ENCODE results near the gene TUBB4B. TPM values are rescaled to one million over a fixed set of nuclear protein-coding genes. Genes with fewer than 3 reads are reported as not detected.

TUBB4B gene
- total and polyA plus RNA-seq, 8 donors = 69.4 to 292 (median 153) TPM

GRCh38 chr9:137205126-137206069 lies 35.7 kb upstream of the TUBB4B start, which contains the start of the genes NDOR1 and TMEM203:
Gene NDOR1 (plus strand): TSS chr9:137205700. CDS start chr9:137205778, 78 bp downstream.
Gene TMEM203 (minus strand): TSS chr9:137205648. CDS start chr9:137205414, 234 bp downstream.
- peak; percentile 94 to 97 for DNase-seq
- 0% methylated on average over 30 to 98 of the region's 98 CpGs for WGBS, 5 donors
- Histone ChIP-seq H3K27ac (peak within 1 kb of the TSS; percentile 71 to 94 (median 89)), H3K36me3 (peaks cover 0 to 21% (median 18%) of the 10 kb centered on the region in 4 donors), H3K9me3 (no peaks in the 10 kb centered on the region), H3K4me3 (peak within 1 kb of the TSS; percentile 88 to 95 (median 91)), H3K27me3 (no peaks in the 10 kb centered on the region), H3K4me1 (peaks cover 53 to 58% (median 57%) of the 10 kb centered on the region in 4 donors)
- intact Hi-C loops (cut with DNase I; ENCODE audit: low total_unique reads) = no loop called here
- TF ChIP-seq POLR2AphosphoS5 (IDR thresholded peaks at IDR 0.05) (peak; percentile 91 to 98 (median 96)), EP300 (IDR thresholded peaks at IDR 0.05) (no peak), POLR2A (IDR thresholded peaks at IDR 0.05) (peak in 1 of 4 donors; percentile 43)

- peak overlapping the region in 3 of 4 donors; percentile 88 to 94 (median 88) for H3K4me3 ChIP-seq
- DNase-seq = no peak
- 61 to 68% (median 65%) methylated on average over 7 of the region's 7 CpGs for WGBS, 5 donors
- intact Hi-C loops (cut with DNase I; ENCODE audit: low total_unique reads) = no loop called here
- H3K27me3 ChIP-seq = no peaks in the 10 kb centered on the region
- H3K9me3 ChIP-seq = no peaks in the 10 kb centered on the region
- no peak overlapping the region for H3K27ac ChIP-seq
- peaks cover 47 to 52% (median 50%) of the 10 kb centered on the region in 4 donors for H3K4me1 ChIP-seq
- H3K36me3 ChIP-seq = peaks cover 0 to 24% (median 22%) of the 10 kb centered on the region in 4 donors
- no peak for TF ChIP-seq POLR2AphosphoS5 (IDR thresholded peaks at IDR 0.05)
- no peak for TF ChIP-seq EP300 (IDR thresholded peaks at IDR 0.05)
- no peak for TF ChIP-seq CTCF (IDR thresholded peaks at IDR 0.05)
- TF ChIP-seq POLR2A (IDR thresholded peaks at IDR 0.05) = no peak
Measured at GRCh38 chr9:137206602-137207001, 34.5 kb upstream of the TUBB4B start.

- H3K27ac ChIP-seq = no peak overlapping the region
- DNase-seq = no peak
- H3K36me3 ChIP-seq = peaks cover 10 to 63% (median 41%) of the 10 kb centered on the region in 4 donors
- intact Hi-C loops (cut with DNase I; ENCODE audit: low total_unique reads) = no loop called here
- no peak overlapping the region for H3K4me3 ChIP-seq
- TF ChIP-seq EP300 (IDR thresholded peaks at IDR 0.05) (no peak), CTCF (IDR thresholded peaks at IDR 0.05) (no peak), POLR2A (IDR thresholded peaks at IDR 0.05) (no peak), POLR2AphosphoS5 (IDR thresholded peaks at IDR 0.05) (no peak)
- H3K9me3 ChIP-seq = no peaks in the 10 kb centered on the region
- peaks cover 8 to 11% (median 10%) of the 10 kb centered on the region in 4 donors for H3K4me1 ChIP-seq
- H3K27me3 ChIP-seq = no peaks in the 10 kb centered on the region
- 81 to 92% (median 88%) methylated on average over 9 to 13 of the region's 13 CpGs for WGBS, 5 donors
Measured at GRCh38 chr9:137211532-137211931, 29.6 kb upstream of the TUBB4B start.

GRCh38 chr9:137212520-137212919 lies 28.6 kb upstream of the TUBB4B start:
- Histone ChIP-seq H3K9me3 (no peaks in the 10 kb centered on the region), H3K27me3 (no peaks in the 10 kb centered on the region), H3K27ac (no peak overlapping the region), H3K4me1 (peaks cover 9 to 14% (median 11%) of the 10 kb centered on the region in 4 donors), H3K36me3 (peaks cover 10 to 65% (median 41%) of the 10 kb centered on the region in 4 donors), H3K4me3 (no peak overlapping the region)
- TF ChIP-seq EP300 (IDR thresholded peaks at IDR 0.05) = no peak
- no peak for TF ChIP-seq CTCF (IDR thresholded peaks at IDR 0.05)
- TF ChIP-seq POLR2AphosphoS5 (IDR thresholded peaks at IDR 0.05) = no peak
- no peak for DNase-seq
- WGBS, 5 donors = 81 to 85% (median 84%) methylated on average over 21 of the region's 21 CpGs
- intact Hi-C loops (cut with DNase I; ENCODE audit: low total_unique reads) = no loop called here

All from stomach (tissue), 9 donors.